HG03175 (cell line): ENCODE measurements around the gene DPH1.
"Not testable (repeated sequence)": the region's sequence is repeated elsewhere in the genome, so short reads cannot be mapped to it uniquely, and the experiment has no call there.

Experiments
- ATAC-seq: cut with Tn5 transposase; IDR thresholded peaks from one replicate; pipeline ENCODE4 v1.9.1; 2021; ENCODE audit warnings: mild to moderate bottlenecking, moderate library complexity; ENCODE audit not compliant: unreplicated experiment

The DPH1 gene

DNA sequence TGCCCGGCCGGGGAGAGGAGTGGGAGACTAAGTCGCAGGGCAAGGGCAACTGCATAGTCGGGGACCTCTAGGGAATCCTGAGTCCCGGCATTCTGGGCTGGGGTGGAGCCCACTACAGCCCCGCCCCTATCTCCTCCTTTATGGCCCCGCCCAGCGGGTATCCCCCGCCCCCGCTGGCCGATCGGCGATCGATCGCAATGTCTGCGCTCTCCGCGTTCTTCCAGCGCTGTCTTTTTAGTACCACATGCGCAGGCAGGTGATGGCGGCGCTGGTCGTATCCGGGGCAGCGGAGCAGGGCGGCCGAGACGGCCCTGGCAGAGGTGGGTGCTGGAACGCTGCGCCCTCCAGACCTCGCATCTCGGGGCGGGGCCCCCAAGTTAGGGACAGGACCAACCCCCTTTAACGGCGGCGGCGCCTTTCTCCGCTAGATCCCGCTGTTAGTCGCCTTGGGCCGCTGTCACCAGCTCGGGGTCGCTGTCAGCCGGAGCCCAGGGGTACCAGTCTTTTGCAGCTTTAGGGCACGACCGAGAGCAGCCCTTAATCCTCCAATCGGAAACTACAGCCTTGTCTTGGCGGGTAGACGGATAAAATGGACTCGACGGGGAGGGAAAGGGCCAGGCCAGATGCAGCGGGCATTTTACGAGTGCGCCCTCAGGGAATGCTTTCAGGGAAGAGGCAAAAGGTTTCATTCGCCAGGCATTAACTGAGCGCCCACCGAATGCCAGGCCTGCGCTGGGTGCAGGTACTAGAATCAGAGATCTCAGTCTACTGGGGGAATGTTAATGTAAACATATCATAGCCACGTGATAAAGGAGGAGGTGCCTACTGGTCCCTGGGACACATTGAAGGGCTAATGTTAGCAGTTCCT, at the start of gene DPH1:
Gene DPH1 (plus strand): TSS at position 243 of the 868 bp plus-strand sequence. CDS start 17 bp downstream, at position 260.
- peak; percentile 69 for ATAC-seq

DNA sequence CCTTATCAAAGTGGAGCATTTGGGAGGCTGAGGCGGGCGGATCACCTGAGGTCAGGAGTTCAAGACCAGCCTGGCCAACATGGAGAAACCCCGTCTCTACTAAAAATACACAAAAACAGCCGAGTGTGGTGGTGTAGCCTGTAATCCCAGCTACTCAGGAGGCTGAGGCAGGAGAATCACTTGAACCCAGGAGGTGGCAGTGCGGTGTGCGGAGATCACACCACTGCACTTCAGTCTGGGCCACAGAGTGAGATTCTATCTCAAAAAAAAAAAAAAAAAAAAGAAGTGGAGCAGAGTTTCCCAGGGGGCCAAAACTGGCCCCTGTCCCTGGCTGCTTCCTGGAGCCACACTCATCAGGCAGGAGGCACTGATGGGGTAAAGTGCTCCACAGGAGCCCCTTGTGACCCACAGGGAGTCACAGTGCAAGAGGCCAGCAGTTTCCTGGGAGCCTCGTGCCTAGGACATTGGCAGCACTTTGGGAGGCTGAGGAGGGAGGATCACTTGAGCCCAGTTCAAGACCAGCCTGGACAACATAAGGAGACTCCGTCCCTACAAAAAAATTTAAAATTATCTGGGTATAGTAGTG, 49.2 kb upstream of the DPH1 start:
- ATAC-seq, result no peak

- ATAC-seq, result not testable (repeated sequence)
These were observed 47.1 kb upstream of the DPH1 start for GRCh38 chr17:1982793-1983366.

DNA sequence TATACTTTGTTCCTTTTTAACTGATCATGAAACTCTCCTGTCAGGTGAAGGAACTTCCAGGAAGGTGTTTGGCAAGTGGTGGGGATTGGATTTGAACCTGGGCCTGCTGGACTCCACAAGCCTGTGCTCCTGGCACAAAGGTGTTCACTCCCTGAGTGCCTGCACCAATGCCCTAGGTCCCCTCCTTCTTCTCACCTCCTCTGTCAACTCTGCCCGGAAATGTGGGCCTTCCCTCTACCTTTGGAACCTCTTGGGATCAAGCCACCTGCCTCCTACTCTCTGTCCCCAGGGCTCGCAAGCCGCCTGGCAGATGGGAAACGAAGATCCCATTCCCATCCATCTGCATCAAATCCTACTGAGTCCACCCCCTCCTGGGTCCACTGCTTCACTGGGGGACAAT, 44.9 kb upstream of the DPH1 start:
- no peak for ATAC-seq

GRCh38 chr17:1985686-1986085, 44.3 kb upstream of the DPH1 start:
- no peak for ATAC-seq

GRCh38 chr17:1986783-1987451, 43.0 kb upstream of the DPH1 start:
- ATAC-seq, result no peak

DNA sequence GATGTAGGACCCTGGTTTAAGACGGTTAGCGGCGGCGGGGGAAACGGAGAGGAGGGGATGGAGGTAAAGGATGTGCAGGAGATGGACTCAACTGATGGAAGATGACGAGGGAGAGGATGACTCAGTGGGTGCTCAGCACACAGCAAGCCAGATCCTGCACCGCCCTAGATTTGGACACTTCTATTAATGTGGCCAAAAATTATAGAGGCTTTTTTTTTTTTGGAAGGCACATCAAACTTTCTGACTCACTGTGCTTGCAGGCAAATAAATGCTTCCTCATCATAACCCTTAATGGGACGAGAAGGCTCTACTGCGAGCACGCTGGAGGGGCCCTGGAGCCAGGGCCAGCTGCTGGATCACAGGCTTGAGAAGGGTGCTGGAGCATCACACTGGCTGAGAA, 40.8 kb upstream of the DPH1 start:
- no peak for ATAC-seq

DNA sequence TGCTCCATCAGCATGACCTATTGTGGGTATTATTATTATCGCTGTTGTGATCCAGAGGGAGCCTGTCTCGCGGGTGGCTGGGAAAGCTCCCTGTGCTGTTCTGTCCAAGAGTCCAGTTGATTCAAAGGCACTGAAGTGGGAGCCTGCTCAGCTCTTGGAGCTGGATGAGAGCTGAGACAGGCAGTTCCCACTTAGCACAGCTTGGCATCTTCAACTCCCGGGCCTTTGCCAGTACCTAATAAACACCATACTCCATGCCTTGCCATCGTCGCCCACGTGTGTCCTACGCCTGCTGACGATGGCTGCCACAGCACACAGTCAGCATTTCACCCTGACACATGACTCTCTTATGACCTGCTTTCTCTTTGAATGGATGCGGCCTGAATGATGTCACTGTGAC, 37.4 kb upstream of the DPH1 start:
- ATAC-seq, result no peak

DNA sequence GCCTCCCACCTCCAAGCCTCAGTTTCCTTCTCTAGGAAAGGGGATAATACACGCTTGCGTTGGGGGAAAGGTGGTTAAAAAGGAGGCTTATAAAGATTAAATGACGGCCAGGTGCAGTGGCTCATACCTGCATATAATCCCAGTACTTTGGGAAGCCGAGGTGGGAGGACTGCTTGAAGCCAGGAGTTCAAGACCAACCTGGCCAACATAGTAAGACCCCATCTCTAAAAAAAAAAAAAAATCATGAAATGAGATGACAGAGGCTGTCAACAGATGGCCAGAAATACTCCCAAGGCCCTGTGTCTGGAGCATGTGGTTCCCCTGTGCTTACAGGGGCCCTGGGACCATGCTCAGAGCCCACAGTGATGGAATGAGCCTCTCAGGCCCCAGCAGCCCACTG, 35.2 kb upstream of the DPH1 start:
- ATAC-seq, result no peak

DNA sequence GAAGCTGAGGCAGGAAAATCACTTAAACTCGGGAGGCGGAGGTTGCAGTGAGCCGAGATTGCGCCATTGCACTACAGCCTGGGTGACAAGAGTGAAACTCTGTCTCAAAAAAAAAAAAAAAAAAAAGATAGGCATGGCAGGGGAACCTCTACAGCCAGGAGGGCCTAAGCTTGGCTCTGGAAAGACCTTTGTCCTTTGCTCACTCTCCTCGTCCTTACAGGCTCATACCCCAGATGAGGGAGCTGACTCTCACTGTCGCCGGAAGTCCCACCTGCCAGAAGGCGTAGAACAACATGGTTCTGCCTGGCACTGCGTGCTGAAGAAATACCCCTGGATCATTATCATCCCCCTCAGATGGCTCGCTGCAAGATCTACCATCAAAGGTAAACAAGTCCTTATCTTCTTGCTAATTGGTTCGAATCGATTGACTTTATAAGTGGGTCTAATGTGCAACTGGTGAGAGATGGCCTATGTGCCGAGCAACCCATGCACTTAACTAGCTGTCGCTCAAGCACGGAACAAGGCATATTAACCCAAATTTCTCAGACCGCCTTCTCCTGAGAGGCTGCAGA, 34.5 kb upstream of the DPH1 start:
- no peak for ATAC-seq

GRCh38 chr17:1995907-1996799, 33.8 kb upstream of the DPH1 start:
- ATAC-seq, result no peak

DNA sequence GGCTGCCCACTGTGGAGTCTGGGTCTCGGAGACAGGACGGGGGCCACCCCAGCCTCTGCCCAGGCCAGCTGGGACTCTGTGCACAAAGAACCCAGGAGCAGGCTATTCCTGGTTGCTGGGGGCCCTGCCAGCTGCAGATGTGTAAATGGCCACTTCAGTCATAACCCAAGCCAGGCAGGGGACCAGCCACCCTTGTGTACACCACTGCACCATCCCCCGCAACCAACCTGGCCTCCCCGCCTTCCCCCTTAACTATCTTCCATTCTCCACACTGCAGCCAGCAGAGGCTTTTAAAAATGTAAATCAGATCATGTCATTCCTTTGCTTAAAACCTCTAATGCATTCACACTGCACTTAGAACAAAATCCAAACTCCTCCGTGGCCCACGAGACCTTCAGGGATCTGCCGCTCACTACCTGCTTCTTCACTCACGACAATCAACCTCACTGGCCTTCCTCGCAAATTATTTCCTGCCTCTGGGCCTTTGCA, 33.1 kb upstream of the DPH1 start:
- no peak for ATAC-seq

DNA sequence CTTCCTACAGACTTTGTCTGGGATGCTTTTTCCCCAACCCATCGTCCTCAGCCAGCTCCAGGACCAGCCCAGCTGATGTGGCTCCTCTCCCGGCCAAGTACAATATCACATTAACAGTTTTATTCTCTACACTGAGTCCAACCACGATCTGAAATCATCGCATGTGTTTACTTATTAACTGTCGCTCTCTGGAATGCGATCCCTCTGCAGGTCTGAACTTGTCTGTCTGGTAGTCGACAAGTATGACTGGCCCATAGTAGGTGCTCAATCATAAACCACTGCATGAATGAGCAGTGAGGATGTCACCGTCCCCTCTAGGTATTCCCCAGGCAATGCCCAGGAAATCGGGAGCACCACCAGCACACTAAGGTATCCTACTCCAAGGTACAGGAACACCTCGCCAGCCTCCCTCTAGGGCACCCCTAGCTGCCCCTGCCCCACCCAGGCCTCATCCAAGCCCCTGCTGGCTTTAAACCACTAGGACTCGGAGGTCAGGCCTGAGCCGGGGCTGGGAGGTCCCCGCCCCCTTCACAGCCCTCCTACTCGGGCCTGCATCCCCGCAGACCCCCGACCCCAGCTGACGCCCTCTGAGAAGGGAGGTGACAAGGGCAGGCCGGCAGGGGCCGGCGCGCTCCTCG, 32.5 kb upstream of the DPH1 start:
- no peak for ATAC-seq

DNA sequence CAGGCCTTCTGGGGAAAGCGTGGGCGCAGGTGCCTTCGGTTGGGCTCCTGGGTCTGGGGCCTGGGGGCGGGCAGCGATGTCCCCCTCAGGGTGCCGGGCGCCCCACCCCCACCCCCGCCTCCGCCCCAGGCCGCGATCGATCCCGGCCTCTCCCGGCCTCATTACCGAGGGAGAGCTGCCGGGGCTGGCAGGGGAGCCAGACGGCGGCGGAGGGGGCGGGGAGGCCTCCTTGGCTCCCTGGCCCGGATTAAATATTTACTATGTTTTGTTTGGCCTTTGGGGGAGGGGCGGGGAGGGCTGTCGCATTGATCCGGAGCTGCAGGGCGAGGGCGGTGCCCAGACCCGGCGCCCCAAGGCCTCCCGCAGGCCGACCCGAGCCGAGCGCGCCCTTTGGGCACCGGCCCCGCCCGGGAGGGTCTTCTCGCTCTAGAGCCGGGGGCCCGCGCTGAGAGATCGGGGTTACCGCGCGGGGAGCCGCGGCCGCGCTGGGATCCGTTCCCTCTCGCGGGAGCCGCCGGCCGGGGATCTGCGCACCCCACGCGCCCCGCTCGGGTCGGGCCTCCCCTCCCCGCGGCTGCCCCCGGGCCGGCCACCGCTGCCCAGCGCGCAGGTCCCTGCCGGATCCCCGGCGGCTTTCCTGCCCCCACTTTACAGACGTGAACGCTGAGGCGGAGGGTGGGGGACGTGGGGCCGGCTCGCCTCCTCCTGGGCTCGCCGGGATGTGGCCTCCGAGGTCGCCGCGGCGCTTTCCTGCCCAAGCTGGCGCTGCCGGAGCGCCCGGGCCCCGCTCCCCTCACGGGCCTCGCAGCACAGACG, 31.8 kb upstream of the DPH1 start:
- ATAC-seq, result no peak

- no peak for ATAC-seq
These were observed 30.2 kb upstream of the DPH1 start for GRCh38 chr17:1999557-2000251.

GRCh38 chr17:2002767-2003329, 27.1 kb upstream of the DPH1 start:
- ATAC-seq, result no peak

DNA sequence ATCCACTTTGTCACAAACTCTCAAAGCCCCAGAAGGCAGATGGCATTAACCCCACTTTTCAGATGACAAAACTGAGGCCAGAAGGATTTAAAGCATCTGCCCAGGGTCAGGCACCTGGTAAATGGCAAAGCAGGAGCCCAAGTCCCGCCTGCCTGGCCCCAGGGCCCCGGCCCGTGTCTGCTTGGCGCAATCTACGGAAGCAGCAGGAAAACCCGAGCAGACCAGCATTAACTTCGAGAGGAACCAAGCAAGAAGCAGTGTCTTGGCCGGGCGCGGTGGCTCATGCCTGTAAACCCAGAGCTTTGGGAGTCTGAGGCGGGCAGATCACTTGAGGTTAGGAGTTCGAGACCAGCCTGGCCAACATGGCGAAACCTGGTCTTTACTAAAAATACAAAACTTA, 26.4 kb upstream of the DPH1 start:
- no peak for ATAC-seq

- no peak for ATAC-seq
These were observed 25.5 kb upstream of the DPH1 start for GRCh38 chr17:2004435-2004952.
